ENCODE results near the gene ARAP1.

DNA sequence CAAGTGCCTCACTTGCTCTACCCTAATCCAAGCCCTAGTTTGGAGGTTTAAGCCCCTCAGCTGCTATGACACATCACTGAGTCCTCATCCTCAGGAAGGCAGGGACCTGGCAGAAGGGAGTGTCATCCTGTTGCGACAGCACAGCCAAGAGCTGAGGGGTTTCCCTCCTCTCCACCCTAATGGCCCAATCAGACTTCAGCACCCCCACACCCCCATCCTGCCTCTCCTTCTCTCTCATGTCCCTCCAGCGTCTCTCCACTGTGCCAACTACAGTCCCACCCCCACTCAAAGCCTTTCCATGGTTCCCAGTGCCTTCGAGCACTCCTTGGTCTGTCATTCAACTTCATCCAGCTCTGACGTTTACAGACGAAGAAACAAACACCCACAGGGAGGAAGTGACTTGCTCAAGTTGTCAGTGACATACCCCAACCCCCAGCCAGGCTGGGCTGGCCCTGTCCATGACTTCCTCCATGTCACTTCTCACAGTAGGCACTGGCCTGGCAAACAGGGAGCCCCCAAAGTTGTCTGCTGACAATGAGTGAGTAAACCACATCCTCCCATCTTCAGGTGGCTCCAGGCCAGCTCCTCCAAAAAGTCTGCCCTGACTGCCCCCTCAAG lies 15.6 kb downstream of the ARAP1 start:
- TF ChIP-seq POLR2A (IDR thresholded peaks at IDR 0.05; ENCODE audit: low read depth, low read length), result no peak
- no peak for TF ChIP-seq POU2F2 (IDR thresholded peaks at IDR 0.05; ENCODE audit: low read depth, low read length)
- TF ChIP-seq POLR2AphosphoS5 (IDR thresholded peaks at IDR 0.05; ENCODE audit: low read depth, low read length), result no peak
- peak; percentile 89 for TF ChIP-seq SPI1 (IDR thresholded peaks at IDR 0.05; ENCODE audit: low read depth, low read length)
- TF ChIP-seq TAF1 (IDR thresholded peaks at IDR 0.05; ENCODE audit: low read depth, low read length), result no peak
- TF ChIP-seq PAX5 (IDR thresholded peaks at IDR 0.05; ENCODE audit: insufficient read depth, low read length, severe bottlenecking), result no peak
